A673 (cell line): ENCODE data around the gene PRR22. TPM values are rescaled to one million over a fixed set of nuclear protein-coding genes. Genes with fewer than 3 reads are reported as not detected.

Source experiments
- BruUV-seq: library from RNA; stranded (reverse); fragments of 400-500 nt; replicated peaks from 2 replicates; lab custom pipeline; 2021; lab: Mats Ljungman, UMichigan
- CTCF ChIA-PET: fragments of 300-600 bp; sonication (Branson Sonifier 250); formaldehyde crosslinking; loops from one replicate; lab custom pipeline; 2022; ENCODE audit warnings: antibody characterized with exemption; lab: Charles Lee
- POLR2A ChIA-PET: fragments of 300-600 bp; sonication (Branson Sonifier 250); formaldehyde crosslinking; loops from one replicate; lab custom pipeline; 2022; ENCODE audit warnings: antibody characterized with exemption; ENCODE audit not compliant: low non-redundant PET; lab: Charles Lee
- DNase-seq: peaks from one replicate; pipeline ENCODE4 v3.0.0-alpha.2; 2015; ENCODE audit warnings: low spot score
- H3K27ac ChIP-seq: fragments of 200-600 bp; sonication (generic); 2 replicates; pipeline ENCODE4 v1.5.1; 2016; ENCODE audit warnings: mixed run types, low read depth, mild to moderate bottlenecking, mixed read lengths, antibody characterized with exemption, low read length; ENCODE audit not compliant: poor library complexity, severe bottlenecking
- H3K27me3 ChIP-seq: fragments of 200-600 bp; sonication (generic); replicated peaks from 2 replicates; pipeline ENCODE4 v1.6.1; 2017; ENCODE audit warnings: mixed run types, low read depth, mild to moderate bottlenecking, mixed read lengths, antibody characterized with exemption, low read length; ENCODE audit not compliant: insufficient read depth, poor library complexity
- H3K36me3 ChIP-seq: fragments of 200-600 bp; sonication (generic); 2 replicates; pipeline ENCODE4 v1.6.1; 2016; ENCODE audit warnings: mixed run types, mild to moderate bottlenecking, mixed read lengths, antibody characterized with exemption, low read length; ENCODE audit not compliant: insufficient read depth, poor library complexity, severe bottlenecking
- H3K4me1 ChIP-seq: fragments of 200-600 bp; sonication (generic); 2 replicates; pipeline ENCODE4 v1.6.1; 2017; ENCODE audit warnings: mixed run types, mild to moderate bottlenecking, mixed read lengths, antibody characterized with exemption, low read length; ENCODE audit not compliant: insufficient read depth, poor library complexity, severe bottlenecking
- H3K4me3 ChIP-seq: fragments of 200-600 bp; sonication (generic); 2 replicates; pipeline ENCODE4 v1.5.1; 2016; ENCODE audit warnings: low read depth, mixed run types, mild to moderate bottlenecking, mixed read lengths, low read length; ENCODE audit not compliant: poor library complexity, severe bottlenecking
- H3K9me3 ChIP-seq: fragments of 200-600 bp; sonication (generic); 2 replicates; pipeline ENCODE4 v1.6.1; 2016; ENCODE audit warnings: mixed run types, low read depth, mild to moderate bottlenecking, mixed read lengths, antibody characterized with exemption, low read length; ENCODE audit not compliant: poor library complexity, severe bottlenecking
- EZH2 ChIP-seq: fragments of 200-600 bp; sonication (generic); IDR thresholded peaks from 2 replicates; pipeline ENCODE4 v1.6.1; 2017; ENCODE audit warnings: borderline replicate concordance, low read depth, mild to moderate bottlenecking, mixed read lengths, antibody characterized with exemption, low read length; ENCODE audit not compliant: poor library complexity, severe bottlenecking
- intact Hi-C: fragments of 100-400 bp; cut with micrococcal nuclease; formaldehyde crosslinking; loops from one replicate; pipeline ENCODE4 v1.10.0; 2022; ENCODE audit not compliant: unreplicated experiment
- total RNA-seq: library from RNA; stranded (reverse); gene quantifications from 2 replicates; pipeline ENCODE4 v1.2.3, GENCODE V29; 2021
- TF ChIP-seq, protein P1 (sequence below): fragments of 300-800, 200-600 bp; sonication (generic); conservative IDR thresholded peaks from 2 replicates; pipeline ENCODE4 v1.5.1; 2017; ENCODE audit warnings: low read depth, mild to moderate bottlenecking, antibody characterized with exemption, low read length, moderate library complexity, mixed read lengths

The PRR22 gene
- total RNA-seq, 1 experiment from 2014 or later = 8.2 TPM

DNA sequence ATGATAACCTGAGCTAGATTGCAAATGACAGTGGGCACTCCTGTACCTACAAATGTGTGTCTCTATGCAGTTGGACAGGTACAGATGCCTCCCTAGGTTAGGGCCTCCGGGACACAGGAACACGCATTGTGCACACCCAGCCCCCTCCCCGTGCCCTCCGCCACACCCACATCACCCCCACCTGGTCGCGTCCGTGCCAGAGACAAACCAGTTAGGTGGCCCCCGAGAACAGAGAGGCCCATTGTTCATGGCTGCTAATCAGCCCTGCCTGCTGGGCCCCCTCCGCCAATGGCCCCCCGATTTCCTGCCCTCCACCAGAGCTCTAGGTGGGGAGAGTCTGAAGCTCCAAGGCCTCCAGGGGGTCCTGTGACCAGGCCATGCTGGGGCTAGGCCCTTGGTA lies 34.0 kb upstream of the PRR22 start:
- CTCF ChIA-PET = interaction anchor here (0.7 kb wide), 1 partner anchor 14 kb away, joined by 3 read pairs; no protein-coding TSS in a partner anchor
- DNase-seq = no peak
- TF ChIP-seq EZH2 = no peak
- TF ChIP-seq, protein P1, sequence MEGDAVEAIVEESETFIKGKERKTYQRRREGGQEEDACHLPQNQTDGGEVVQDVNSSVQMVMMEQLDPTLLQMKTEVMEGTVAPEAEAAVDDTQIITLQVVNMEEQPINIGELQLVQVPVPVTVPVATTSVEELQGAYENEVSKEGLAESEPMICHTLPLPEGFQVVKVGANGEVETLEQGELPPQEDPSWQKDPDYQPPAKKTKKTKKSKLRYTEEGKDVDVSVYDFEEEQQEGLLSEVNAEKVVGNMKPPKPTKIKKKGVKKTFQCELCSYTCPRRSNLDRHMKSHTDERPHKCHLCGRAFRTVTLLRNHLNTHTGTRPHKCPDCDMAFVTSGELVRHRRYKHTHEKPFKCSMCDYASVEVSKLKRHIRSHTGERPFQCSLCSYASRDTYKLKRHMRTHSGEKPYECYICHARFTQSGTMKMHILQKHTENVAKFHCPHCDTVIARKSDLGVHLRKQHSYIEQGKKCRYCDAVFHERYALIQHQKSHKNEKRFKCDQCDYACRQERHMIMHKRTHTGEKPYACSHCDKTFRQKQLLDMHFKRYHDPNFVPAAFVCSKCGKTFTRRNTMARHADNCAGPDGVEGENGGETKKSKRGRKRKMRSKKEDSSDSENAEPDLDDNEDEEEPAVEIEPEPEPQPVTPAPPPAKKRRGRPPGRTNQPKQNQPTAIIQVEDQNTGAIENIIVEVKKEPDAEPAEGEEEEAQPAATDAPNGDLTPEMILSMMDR = no peak
- Histone ChIP-seq H3K9me3 (no peaks in the 10 kb centered on the region), H3K4me1 (no peaks in the 10 kb centered on the region), H3K36me3 (no peaks in the 10 kb centered on the region), H3K4me3 (no peak overlapping the region), H3K27me3 (no peaks in the 10 kb centered on the region), H3K27ac (no peak overlapping the region)
- POLR2A ChIA-PET = no interaction called here
- no TSS peak for BruUV-seq
- intact Hi-C loops = no loop called here

DNA sequence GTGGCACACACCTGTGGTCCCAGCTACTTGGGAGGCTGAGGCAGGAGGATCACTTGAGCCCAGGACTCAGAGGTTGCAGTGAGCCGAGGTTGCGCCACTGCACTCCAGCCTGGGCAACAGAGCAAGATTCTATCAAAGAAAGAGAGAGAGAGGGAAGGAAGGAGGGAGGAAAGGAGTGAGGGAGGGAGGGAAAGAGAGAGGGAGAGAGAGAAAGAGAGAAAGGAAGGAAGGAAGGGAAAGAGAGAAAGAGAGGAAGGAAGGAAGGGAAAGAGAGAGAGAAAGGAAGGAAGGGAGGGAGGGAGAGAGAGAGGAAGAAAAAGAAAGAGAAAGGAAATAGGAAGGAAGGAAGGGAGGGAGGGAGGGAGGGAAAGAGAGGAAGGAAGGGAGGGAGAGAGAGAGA lies 32.7 kb upstream of the PRR22 start:
- intact Hi-C loops = no loop called here
- BruUV-seq = no TSS peak
- Histone ChIP-seq H3K9me3 (no peaks in the 10 kb centered on the region), H3K27ac (no peak overlapping the region), H3K4me1 (no peaks in the 10 kb centered on the region), H3K4me3 (no peak overlapping the region), H3K27me3 (no peaks in the 10 kb centered on the region), H3K36me3 (no peaks in the 10 kb centered on the region)
- POLR2A ChIA-PET = no interaction called here
- no peak for TF ChIP-seq EZH2
- TF ChIP-seq, protein P1 = no peak
- DNase-seq = no peak
- CTCF ChIA-PET = no interaction called here

DNA sequence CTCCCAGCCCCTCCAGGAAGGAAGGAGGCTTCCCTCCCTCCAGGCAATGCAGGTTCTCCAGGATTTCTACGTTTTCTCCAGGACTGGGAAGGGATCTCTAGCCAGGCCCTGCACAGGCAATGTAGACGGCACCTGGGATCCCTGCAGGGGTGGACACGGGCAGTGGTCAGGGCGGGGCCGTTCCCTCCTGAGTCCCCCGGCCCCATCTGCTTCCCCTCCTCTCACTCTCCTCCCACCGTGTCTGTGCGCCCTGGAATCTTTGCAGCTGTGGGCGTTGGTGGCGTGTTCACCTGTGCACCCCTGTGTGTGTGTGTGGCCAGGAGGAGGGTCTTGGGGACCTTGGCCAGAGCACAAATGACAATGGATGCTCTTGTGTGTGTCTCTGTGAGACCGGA lies 30.3 kb upstream of the PRR22 start:
- Histone ChIP-seq H3K36me3 (no peaks in the 10 kb centered on the region), H3K4me1 (no peaks in the 10 kb centered on the region), H3K27ac (no peak overlapping the region), H3K27me3 (no peaks in the 10 kb centered on the region), H3K4me3 (no peak overlapping the region), H3K9me3 (no peaks in the 10 kb centered on the region)
- ChIA-PET POLR2A (no interaction called here), CTCF (no interaction called here)
- no TSS peak for BruUV-seq
- TF ChIP-seq, protein P1 = no peak
- no peak for TF ChIP-seq EZH2
- DNase-seq = no peak
- intact Hi-C loops = no loop called here
